ENCODE results near the gene DRC7. TPM values are rescaled to one million over a fixed set of nuclear protein-coding genes. Genes with fewer than 3 reads are reported as not detected.

The DRC7 gene, protein sequence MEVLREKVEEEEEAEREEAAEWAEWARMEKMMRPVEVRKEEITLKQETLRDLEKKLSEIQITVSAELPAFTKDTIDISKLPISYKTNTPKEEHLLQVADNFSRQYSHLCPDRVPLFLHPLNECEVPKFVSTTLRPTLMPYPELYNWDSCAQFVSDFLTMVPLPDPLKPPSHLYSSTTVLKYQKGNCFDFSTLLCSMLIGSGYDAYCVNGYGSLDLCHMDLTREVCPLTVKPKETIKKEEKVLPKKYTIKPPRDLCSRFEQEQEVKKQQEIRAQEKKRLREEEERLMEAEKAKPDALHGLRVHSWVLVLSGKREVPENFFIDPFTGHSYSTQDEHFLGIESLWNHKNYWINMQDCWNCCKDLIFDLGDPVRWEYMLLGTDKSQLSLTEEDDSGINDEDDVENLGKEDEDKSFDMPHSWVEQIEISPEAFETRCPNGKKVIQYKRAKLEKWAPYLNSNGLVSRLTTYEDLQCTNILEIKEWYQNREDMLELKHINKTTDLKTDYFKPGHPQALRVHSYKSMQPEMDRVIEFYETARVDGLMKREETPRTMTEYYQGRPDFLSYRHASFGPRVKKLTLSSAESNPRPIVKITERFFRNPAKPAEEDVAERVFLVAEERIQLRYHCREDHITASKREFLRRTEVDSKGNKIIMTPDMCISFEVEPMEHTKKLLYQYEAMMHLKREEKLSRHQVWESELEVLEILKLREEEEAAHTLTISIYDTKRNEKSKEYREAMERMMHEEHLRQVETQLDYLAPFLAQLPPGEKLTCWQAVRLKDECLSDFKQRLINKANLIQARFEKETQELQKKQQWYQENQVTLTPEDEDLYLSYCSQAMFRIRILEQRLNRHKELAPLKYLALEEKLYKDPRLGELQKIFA
- under 0.01 TPM in 1 of 2 replicates, not detected in the other for total RNA-seq

GRCh38 chr16:57694725-57695679 is at the start of gene DRC7:
TSS of gene DRC7 (plus strand) at chr16:57694806. CDS start at chr16:57697950, 3,144 bp downstream.

GRCh38 chr16:57668263-57668571 is 26.4 kb upstream of the DRC7 start, which contains the start of gene ADGRG3:
TSS of gene ADGRG3 (plus strand) at chr16:57668306. CDS start at chr16:57668348, 42 bp downstream.

GRCh38 chr16:57735755-57736418 is 41.3 kb downstream of the DRC7 start, which contains the start of gene KATNB1:
TSS of gene KATNB1 (plus strand) at chr16:57735770. CDS start at chr16:57737244, 1,474 bp downstream.

Small RNA genes lying within 50 kb of the gene (small RNA-seq; reads per million reads assigned to genes)
- gene MIR6772: not detected

Other genes with a start within 250 kb of the DRC7 start
- 33.0 and 49.6 TPM in 2 replicates for gene CIAPIN1, start 247.4 kb upstream of the DRC7 start, total RNA-seq
- gene COQ9, start 247.3 kb upstream of the DRC7 start, total RNA-seq: 31.4 and 41.5 TPM in 2 replicates
- 106 and 118 TPM in 2 replicates for gene POLR2C, start 232.1 kb upstream of the DRC7 start, total RNA-seq
- 59.3 and 74.5 TPM in 2 replicates for gene DOK4, start 208.3 kb upstream of the DRC7 start, total RNA-seq
- 13.2 and 16.9 TPM in 2 replicates for gene CCDC102A, start 158.2 kb upstream of the DRC7 start, total RNA-seq
- gene ADGRG5, start 152.2 kb upstream of the DRC7 start, total RNA-seq: 0.11 TPM in 1 of 2 replicates, not detected in the other
- 14.1 and 25.1 TPM in 2 replicates for gene ADGRG1, start 66.2 kb upstream of the DRC7 start, total RNA-seq
- not detected in 2 replicates for gene ADGRG3, start 26.5 kb upstream of the DRC7 start, total RNA-seq
- gene KATNB1, start 41.0 kb downstream of the DRC7 start, total RNA-seq: 16.1 and 35.7 TPM in 2 replicates
- 29.4 and 58.9 TPM in 2 replicates for gene KIFC3, start 107.7 kb downstream of the DRC7 start, total RNA-seq

Data from placental epithelial cell (primary cell).